ENCODE measurements around the gene RSAD1.

DNA sequence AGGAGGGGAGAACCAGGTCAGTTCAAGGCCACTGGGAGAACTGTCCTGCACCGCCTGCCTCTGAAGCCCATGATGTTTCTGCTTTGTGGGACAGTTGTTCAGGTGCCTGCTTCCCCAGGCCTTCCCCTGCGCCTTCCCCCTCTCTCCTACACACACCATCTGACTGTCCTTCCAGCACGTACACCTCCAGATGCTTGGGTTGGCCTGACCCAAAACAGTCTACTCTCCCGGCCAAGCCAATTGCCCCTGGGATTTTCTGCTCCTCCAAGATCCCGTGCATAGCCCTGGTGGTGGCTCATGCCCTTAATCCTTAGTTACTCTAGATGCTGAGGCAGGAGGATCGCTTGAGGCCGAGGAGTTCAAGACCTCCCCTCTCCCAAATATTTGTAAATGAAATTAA, 684 bp upstream of the RSAD1 start:
- TF ChIP-seq, protein P1, sequence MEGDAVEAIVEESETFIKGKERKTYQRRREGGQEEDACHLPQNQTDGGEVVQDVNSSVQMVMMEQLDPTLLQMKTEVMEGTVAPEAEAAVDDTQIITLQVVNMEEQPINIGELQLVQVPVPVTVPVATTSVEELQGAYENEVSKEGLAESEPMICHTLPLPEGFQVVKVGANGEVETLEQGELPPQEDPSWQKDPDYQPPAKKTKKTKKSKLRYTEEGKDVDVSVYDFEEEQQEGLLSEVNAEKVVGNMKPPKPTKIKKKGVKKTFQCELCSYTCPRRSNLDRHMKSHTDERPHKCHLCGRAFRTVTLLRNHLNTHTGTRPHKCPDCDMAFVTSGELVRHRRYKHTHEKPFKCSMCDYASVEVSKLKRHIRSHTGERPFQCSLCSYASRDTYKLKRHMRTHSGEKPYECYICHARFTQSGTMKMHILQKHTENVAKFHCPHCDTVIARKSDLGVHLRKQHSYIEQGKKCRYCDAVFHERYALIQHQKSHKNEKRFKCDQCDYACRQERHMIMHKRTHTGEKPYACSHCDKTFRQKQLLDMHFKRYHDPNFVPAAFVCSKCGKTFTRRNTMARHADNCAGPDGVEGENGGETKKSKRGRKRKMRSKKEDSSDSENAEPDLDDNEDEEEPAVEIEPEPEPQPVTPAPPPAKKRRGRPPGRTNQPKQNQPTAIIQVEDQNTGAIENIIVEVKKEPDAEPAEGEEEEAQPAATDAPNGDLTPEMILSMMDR (IDR thresholded peaks at IDR 0.05; ENCODE audit: low read length) = no peak
- TF ChIP-seq EZH2 (optimal IDR thresholded peaks at IDR 0.05; ENCODE audit: low read depth, low read length) = no peak
